Measurements from ENCODE around the gene NAB1.

GRCh38 chr2:190662754-190663153, 13.9 kb downstream of the NAB1 start:
- TF ChIP-seq CTCF (conservative IDR thresholded peaks at IDR 0.05 in 1 of 2, IDR thresholded peaks at IDR 0.05 in 1 of 2; ENCODE audit: extremely low read depth in 1 of 2, insufficient read depth in 1 of 2, low read depth in 1 of 2, low read length in 2 of 2): no peak
- no peak for TF ChIP-seq EZH2 (IDR thresholded peaks at IDR 0.05; ENCODE audit: borderline replicate concordance, low read length)
